Measurements from ENCODE around the gene TSPEAR. TPM values are rescaled to one million over a fixed set of nuclear protein-coding genes. Genes with fewer than 3 reads are reported as not detected.

TSPEAR gene
- total and polyA plus RNA-seq, 12 donors: under 0.01 to 3.4 (median 1.0) TPM; not detected in 3

DNA sequence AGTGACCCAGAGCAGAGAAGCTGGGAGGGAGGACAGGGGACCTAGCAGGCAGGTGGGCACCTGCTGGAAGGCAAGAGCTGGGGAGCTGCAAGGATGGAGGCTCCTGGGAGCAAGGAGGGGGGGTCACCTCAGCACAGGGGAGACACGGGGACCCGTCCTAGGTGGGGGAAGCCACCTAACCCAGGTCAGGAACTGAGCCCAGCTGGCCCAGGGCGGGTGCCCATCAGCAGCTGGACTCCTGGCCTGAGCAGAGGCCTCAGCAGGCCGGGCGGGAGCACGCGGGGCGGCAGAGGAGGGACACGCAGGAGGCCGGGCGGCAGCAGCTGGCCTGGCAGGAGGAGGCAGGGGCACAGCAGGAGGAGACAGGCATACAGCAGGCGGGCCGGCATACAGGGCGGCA, 172.3 kb downstream of the TSPEAR start:
- no peak overlapping the region for H3K4me3 ChIP-seq
- H3K27me3 ChIP-seq: peaks cover 0 to 39% (median 0%) of the 10 kb centered on the region in 7 donors
- ATAC-seq (no peak), DNase-seq (no peak)
- peaks cover 0 to 26% (median 5%) of the 10 kb centered on the region in 11 donors for H3K9me3 ChIP-seq
- no peak overlapping the region for H3K27ac ChIP-seq
- H3K4me1 ChIP-seq: no peaks in the 10 kb centered on the region
- no peaks in the 10 kb centered on the region for H3K36me3 ChIP-seq
- intact Hi-C loops (cut with DNase I): no loop called here
- 69 to 80% methylated on average over 14 of the region's 14 CpGs for WGBS, 2 donors
- TF ChIP-seq, protein P1, sequence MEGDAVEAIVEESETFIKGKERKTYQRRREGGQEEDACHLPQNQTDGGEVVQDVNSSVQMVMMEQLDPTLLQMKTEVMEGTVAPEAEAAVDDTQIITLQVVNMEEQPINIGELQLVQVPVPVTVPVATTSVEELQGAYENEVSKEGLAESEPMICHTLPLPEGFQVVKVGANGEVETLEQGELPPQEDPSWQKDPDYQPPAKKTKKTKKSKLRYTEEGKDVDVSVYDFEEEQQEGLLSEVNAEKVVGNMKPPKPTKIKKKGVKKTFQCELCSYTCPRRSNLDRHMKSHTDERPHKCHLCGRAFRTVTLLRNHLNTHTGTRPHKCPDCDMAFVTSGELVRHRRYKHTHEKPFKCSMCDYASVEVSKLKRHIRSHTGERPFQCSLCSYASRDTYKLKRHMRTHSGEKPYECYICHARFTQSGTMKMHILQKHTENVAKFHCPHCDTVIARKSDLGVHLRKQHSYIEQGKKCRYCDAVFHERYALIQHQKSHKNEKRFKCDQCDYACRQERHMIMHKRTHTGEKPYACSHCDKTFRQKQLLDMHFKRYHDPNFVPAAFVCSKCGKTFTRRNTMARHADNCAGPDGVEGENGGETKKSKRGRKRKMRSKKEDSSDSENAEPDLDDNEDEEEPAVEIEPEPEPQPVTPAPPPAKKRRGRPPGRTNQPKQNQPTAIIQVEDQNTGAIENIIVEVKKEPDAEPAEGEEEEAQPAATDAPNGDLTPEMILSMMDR (IDR thresholded peaks at IDR 0.05): no peak

DNA sequence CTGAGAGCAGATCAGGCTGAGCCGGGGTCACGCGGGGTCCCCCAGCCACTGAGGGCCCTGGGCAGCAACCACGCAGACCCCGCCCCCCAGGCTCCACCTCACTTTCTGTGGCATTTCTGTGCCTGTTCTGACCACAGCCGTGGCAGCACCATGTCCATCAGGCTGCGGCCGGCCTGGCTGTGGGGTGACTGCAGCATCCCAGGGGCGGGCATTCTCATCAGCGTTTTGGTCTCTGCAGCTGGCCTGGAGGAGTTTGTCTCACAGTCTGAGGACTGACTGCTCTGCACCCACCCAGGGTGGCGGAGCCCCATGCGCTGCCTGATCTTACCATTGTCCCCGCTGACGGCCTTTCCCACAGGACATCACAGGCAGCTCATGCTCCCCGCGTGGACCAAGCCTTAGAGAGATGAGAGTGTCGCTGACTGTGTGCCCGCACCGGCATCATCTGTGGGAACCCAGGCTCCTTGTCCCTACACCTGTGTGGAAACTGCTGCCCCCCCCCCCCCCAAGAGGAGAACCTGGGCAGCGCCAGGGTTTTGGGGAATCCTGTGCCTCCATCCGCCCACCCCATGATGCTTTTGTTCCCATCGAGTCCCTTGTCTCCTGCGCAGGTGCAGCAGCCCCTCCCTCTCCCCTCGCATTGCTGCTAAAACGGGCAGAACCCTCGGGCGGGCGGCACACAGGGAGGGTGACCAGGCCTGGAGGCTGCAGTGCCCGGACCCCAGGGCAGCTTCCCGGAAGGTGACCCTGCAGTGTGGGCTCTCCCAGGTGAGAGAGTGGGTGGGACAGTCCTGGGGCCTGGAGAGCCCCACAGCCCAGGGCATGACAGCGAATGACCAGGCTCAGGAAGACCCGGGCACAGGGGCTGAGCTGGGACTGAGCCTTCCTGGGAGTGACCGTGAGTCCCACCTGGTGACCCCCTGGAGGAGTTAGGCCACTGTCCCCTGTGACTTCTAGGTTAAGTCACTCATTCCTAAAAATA, 173.2 kb downstream of the TSPEAR start:
- H3K4me3 ChIP-seq: no peak overlapping the region
- peaks cover 0 to 18% (median 5%) of the 10 kb centered on the region in 11 donors for H3K9me3 ChIP-seq
- DNase-seq (no peak), ATAC-seq (peak in 1 of 8 donors; percentile 26)
- no peaks in the 10 kb centered on the region for H3K36me3 ChIP-seq
- intact Hi-C loops (cut with DNase I): no loop called here
- 91 to 94% methylated on average over 33 of the region's 33 CpGs for WGBS, 2 donors
- H3K4me1 ChIP-seq: no peaks in the 10 kb centered on the region
- peaks cover 0 to 32% (median 0%) of the 10 kb centered on the region in 7 donors for H3K27me3 ChIP-seq
- TF ChIP-seq, protein P1 (IDR thresholded peaks at IDR 0.05): no peak
- no peak overlapping the region for H3K27ac ChIP-seq

DNA sequence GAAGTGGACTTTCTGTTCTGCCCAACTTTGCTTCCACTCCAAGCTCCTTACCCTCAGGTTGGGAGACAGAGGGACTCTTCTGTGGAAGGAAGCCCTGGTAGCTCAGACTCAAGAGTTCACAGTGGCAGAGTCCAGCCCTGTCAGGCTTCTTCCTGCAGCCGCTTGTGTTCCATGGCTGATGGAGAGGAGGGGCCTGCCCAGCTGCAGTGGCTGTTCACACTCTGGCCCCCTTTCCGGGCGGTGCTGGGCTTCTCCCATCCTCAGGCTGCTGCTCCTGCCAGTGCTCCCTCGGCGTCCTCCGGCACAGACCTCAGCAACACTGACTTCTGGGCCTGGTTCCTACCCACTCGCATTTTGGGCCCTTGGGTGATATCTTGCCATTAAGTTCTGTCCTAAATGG, 175.4 kb downstream of the TSPEAR start:
- WGBS, 2 donors: 47 to 50% methylated on average over 7 of the region's 7 CpGs
- H3K27me3 ChIP-seq: peaks cover 0 to 19% (median 0%) of the 10 kb centered on the region in 7 donors
- H3K4me3 ChIP-seq: no peak overlapping the region
- no peaks in the 10 kb centered on the region for H3K9me3 ChIP-seq
- ATAC-seq: no peak
- no peak overlapping the region for H3K27ac ChIP-seq
- intact Hi-C loops (cut with DNase I): no loop called here
- TF ChIP-seq, protein P1 (IDR thresholded peaks at IDR 0.05): no peak
- H3K4me1 ChIP-seq: no peaks in the 10 kb centered on the region
- DNase-seq: no peak
- no peaks in the 10 kb centered on the region for H3K36me3 ChIP-seq

DNA sequence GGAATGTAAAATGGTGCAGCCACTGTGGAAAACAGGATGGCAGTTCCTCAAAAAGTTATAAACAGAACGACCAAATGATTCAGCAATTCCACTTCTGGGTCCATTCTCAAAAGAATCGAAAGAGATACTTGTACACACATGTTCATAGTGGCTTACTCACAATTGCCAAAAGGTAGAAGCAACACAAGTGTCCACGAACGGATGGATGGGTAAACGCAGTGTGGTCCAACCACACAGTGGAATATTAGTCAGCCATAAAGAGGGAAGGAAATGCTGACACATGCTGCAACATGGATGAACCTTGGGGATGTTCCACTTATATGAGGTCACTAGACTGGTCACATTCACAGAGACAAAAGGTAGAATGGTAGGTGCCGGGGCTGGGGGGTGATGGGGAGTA, 176.7 kb downstream of the TSPEAR start:
- intact Hi-C loops (cut with DNase I): no loop called here
- no peaks in the 10 kb centered on the region for H3K36me3 ChIP-seq
- no peak overlapping the region for H3K27ac ChIP-seq
- TF ChIP-seq, protein P1 (IDR thresholded peaks at IDR 0.05): no peak
- H3K4me3 ChIP-seq: no peak overlapping the region
- DNase-seq (no peak), ATAC-seq (no peak)
- no peaks in the 10 kb centered on the region for H3K4me1 ChIP-seq
- peaks cover 0 to 27% (median 0%) of the 10 kb centered on the region in 7 donors for H3K27me3 ChIP-seq
- WGBS, 2 donors: 92 to 98% methylated on average over 6 of the region's 6 CpGs
- H3K9me3 ChIP-seq: no peaks in the 10 kb centered on the region
